Small intestine (tissue), 7 donors: ENCODE data around the gene EXOC4. TPM values are rescaled to one million over a fixed set of nuclear protein-coding genes. Genes with fewer than 3 reads are reported as not detected.
A peak's percentile ranks its signal among the peaks of the same experiment; 100 is the strongest.

ENCODE experiments used
- DNase-seq, 2 donors: peaks; one replicate each; pipeline versions ENCODE4 v3.0.0 to v3.0.0-alpha.2; 2013
- FAIRE-seq: peaks from 2 replicates; lab custom pipeline; 2012; peaks lifted over from hg19 to GRCh38; lab: Jason Lieb, UNC
- H3K27ac ChIP-seq, 3 donors: one replicate each; pipeline ENCODE4 v1.5.1; 2013; ENCODE audit warnings: low read length in 2 of 3, mild to moderate bottlenecking in 2 of 3, control low read depth in 1 of 3, inconsistent platforms in 1 of 3, low read depth in 1 of 3, moderate library complexity in 1 of 3
- H3K27me3 ChIP-seq, 3 donors: one replicate each; pipeline ENCODE4 v1.6.1; 2013; ENCODE audit warnings: low read length in 3 of 3, inconsistent platforms in 1 of 3; ENCODE audit not compliant: control insufficient read depth in 3 of 3, insufficient read depth in 3 of 3
- H3K36me3 ChIP-seq, 3 donors: one replicate each; pipeline ENCODE4 v1.6.1; 2013; ENCODE audit warnings: low read length in 3 of 3, inconsistent platforms in 1 of 3, low read depth in 1 of 3, mild to moderate bottlenecking in 1 of 3, moderate library complexity in 1 of 3; ENCODE audit not compliant: control insufficient read depth in 3 of 3, insufficient read depth in 2 of 3
- H3K4me1 ChIP-seq, 3 donors: one replicate each; pipeline ENCODE4 v1.6.1; 2013; ENCODE audit warnings: low read length in 2 of 3, inconsistent platforms in 1 of 3, low read depth in 1 of 3, mild to moderate bottlenecking in 1 of 3, moderate library complexity in 1 of 3; ENCODE audit not compliant: control insufficient read depth in 3 of 3, insufficient read depth in 2 of 3
- H3K4me3 ChIP-seq, 3 donors: one replicate each; pipeline ENCODE4 v1.5.1; 2013; ENCODE audit warnings: low read length in 3 of 3, control low read depth in 1 of 3, inconsistent platforms in 1 of 3, low read depth in 1 of 3, mild to moderate bottlenecking in 1 of 3, moderate library complexity in 1 of 3
- H3K9me3 ChIP-seq, 2 donors: one replicate each; pipeline ENCODE4 v1.6.1; 2013; ENCODE audit warnings: low read depth in 1 of 2, low read length in 1 of 2; ENCODE audit not compliant: control insufficient read depth in 2 of 2, insufficient read depth in 1 of 2
- WGBS, 3 donors: extraction: QIAGEN DNeasy Blood & Tissue Kit; methylation state at CpG; one replicate each; pipeline ENCODE4 v1.1.7; 2013; 5-methylcytosine and 5-hydroxymethylcytosine counted together
- polyA plus RNA-seq, 4 donors: library from polyadenylated mRNA; stranded (reverse) in 3 of 4; unstranded in 1 of 4; fragments of 200-250 nt in 3 of 4; fragments of 120-200 nt in 1 of 4; gene quantifications; one replicate each; pipeline versions ENCODE4 v1.2.1 to v1.2.3, GENCODE V29; 2013
- donor health status: healthy with polysubstance abuse.
- donor health status: control.
- donor health status: control.
- donor health status: Bipolar disorder and iron deficiency.
- donor health status: healthy.

EXOC4 gene
- polyA plus RNA-seq, 4 donors: 10.5 to 46.8 (median 18.8) TPM

- no peaks in the 10 kb centered on the region for H3K9me3 ChIP-seq
- H3K4me1 ChIP-seq: no peaks in the 10 kb centered on the region
- no peaks in the 10 kb centered on the region for H3K27me3 ChIP-seq
- FAIRE-seq: no peak
- H3K36me3 ChIP-seq: no peaks in the 10 kb centered on the region
- WGBS, 3 donors: 78 to 86% (median 85%) methylated on average over 6 of the region's 6 CpGs
- H3K27ac ChIP-seq: no peak overlapping the region
- DNase-seq: peak in 1 of 2 donors; percentile 13
- H3K4me3 ChIP-seq: no peak overlapping the region
Measured at GRCh38 chr7:133742709-133743538, 490.0 kb downstream of the EXOC4 start.

- H3K36me3 ChIP-seq: no peaks in the 10 kb centered on the region
- H3K27ac ChIP-seq: no peak overlapping the region
- no peaks in the 10 kb centered on the region for H3K4me1 ChIP-seq
- H3K4me3 ChIP-seq: no peak overlapping the region
- WGBS, 3 donors: 94 to 98% (median 95%) methylated on average over 3 of the region's 3 CpGs
- FAIRE-seq (no peak), DNase-seq (no peak)
- H3K27me3 ChIP-seq: no peaks in the 10 kb centered on the region
- H3K9me3 ChIP-seq: no peaks in the 10 kb centered on the region
Measured at GRCh38 chr7:133744451-133744850, 491.6 kb downstream of the EXOC4 start.

- no peaks in the 10 kb centered on the region for H3K36me3 ChIP-seq
- H3K27ac ChIP-seq: no peak overlapping the region
- H3K4me3 ChIP-seq: no peak overlapping the region
- H3K27me3 ChIP-seq: no peaks in the 10 kb centered on the region
- no peaks in the 10 kb centered on the region for H3K4me1 ChIP-seq
- 83 to 91% (median 91%) methylated on average over 3 of the region's 3 CpGs for WGBS, 3 donors
- H3K9me3 ChIP-seq: no peaks in the 10 kb centered on the region
- DNase-seq (no peak), FAIRE-seq (no peak)
Measured at GRCh38 chr7:133746305-133746704, 493.4 kb downstream of the EXOC4 start.

- DNase-seq: no peak
- 45 to 48% (median 47%) methylated on average over 2 of the region's 2 CpGs for WGBS, 3 donors
- no peak overlapping the region for H3K27ac ChIP-seq
- H3K4me3 ChIP-seq: no peak overlapping the region
- H3K4me1 ChIP-seq: no peaks in the 10 kb centered on the region
- H3K27me3 ChIP-seq: no peaks in the 10 kb centered on the region
- no peaks in the 10 kb centered on the region for H3K9me3 ChIP-seq
- FAIRE-seq: no peak
- no peaks in the 10 kb centered on the region for H3K36me3 ChIP-seq
Measured at GRCh38 chr7:133746847-133747246, 494.0 kb downstream of the EXOC4 start.

GRCh38 chr7:133748443-133749407 is 495.8 kb downstream of the EXOC4 start:
- DNase-seq (no peak), FAIRE-seq (no peak)
- Histone ChIP-seq H3K36me3 (no peaks in the 10 kb centered on the region), H3K4me1 (peaks cover 0 to 4% (median 0%) of the 10 kb centered on the region in 3 donors), H3K4me3 (no peak overlapping the region), H3K9me3 (no peaks in the 10 kb centered on the region), H3K27ac (no peak overlapping the region), H3K27me3 (no peaks in the 10 kb centered on the region)
- WGBS, 3 donors: 72 to 90% (median 87%) methylated on average over 4 of the region's 4 CpGs

- Histone ChIP-seq H3K27ac (no peak overlapping the region), H3K27me3 (no peaks in the 10 kb centered on the region), H3K4me1 (peaks cover 0 to 4% (median 0%) of the 10 kb centered on the region in 3 donors), H3K9me3 (no peaks in the 10 kb centered on the region), H3K4me3 (no peak overlapping the region), H3K36me3 (no peaks in the 10 kb centered on the region)
- DNase-seq (no peak), FAIRE-seq (no peak)
- 66 to 89% (median 80%) methylated on average over 3 of the region's 3 CpGs for WGBS, 3 donors
Measured at GRCh38 chr7:133750287-133750686, 497.4 kb downstream of the EXOC4 start.

GRCh38 chr7:133751079-133751478 is 498.2 kb downstream of the EXOC4 start:
- Histone ChIP-seq H3K36me3 (no peaks in the 10 kb centered on the region), H3K27me3 (no peaks in the 10 kb centered on the region), H3K4me3 (no peak overlapping the region), H3K27ac (no peak overlapping the region), H3K9me3 (no peaks in the 10 kb centered on the region), H3K4me1 (peaks cover 0 to 4% (median 0%) of the 10 kb centered on the region in 3 donors)
- no peak for FAIRE-seq
- no peak for DNase-seq

- no peaks in the 10 kb centered on the region for H3K36me3 ChIP-seq
- H3K27me3 ChIP-seq: no peaks in the 10 kb centered on the region
- H3K27ac ChIP-seq: no peak overlapping the region
- H3K9me3 ChIP-seq: no peaks in the 10 kb centered on the region
- DNase-seq: peak in 1 of 2 donors; percentile 13
- WGBS, 3 donors: 57 to 79% (median 66%) methylated on average over 5 of the region's 5 CpGs
- no peak overlapping the region for H3K4me3 ChIP-seq
- H3K4me1 ChIP-seq: peaks cover 0 to 4% (median 0%) of the 10 kb centered on the region in 3 donors
- FAIRE-seq: no peak
Measured at GRCh38 chr7:133753513-133753912, 500.6 kb downstream of the EXOC4 start.
